Tibial nerve (tissue), 3 donors: ENCODE data around the gene METRNL.

Experiments
- CTCF ChIP-seq, 5 experiments: fragments of 200-600 bp in 3 of 5; fragments of 450-650 bp in 2 of 5; sonication (generic) in 3 of 5; IDR thresholded peaks; one replicate each; pipeline ENCODE4 v1.5.1; 2016 to 2019; ENCODE audit warnings: antibody characterized with exemption in 5 of 5, mild to moderate bottlenecking in 3 of 5, moderate library complexity in 2 of 5
- POLR2A ChIP-seq, 2 donors: fragments of 450-650 bp; IDR thresholded peaks; one replicate each; pipeline ENCODE4 v1.6.1; 2017; ENCODE audit warnings: antibody characterized with exemption in 2 of 2, mild to moderate bottlenecking in 2 of 2, moderate library complexity in 2 of 2

GRCh38 chr17:83129676-83130075 lies 50.3 kb downstream of the METRNL start:
- no peak for TF ChIP-seq POLR2A (IDR thresholded peaks at IDR 0.05)
- no peak for TF ChIP-seq CTCF (IDR thresholded peaks at IDR 0.05)
